ENCODE results near the gene PHLDA3. TPM values are rescaled to one million over a fixed set of nuclear protein-coding genes. Genes with fewer than 3 reads are reported as not detected.
"Not testable (repeated sequence)": the region's sequence is repeated elsewhere in the genome, so short reads cannot be mapped to it uniquely, and the experiment has no call there.

The PHLDA3 gene
- total RNA-seq, 1 donor from 2014 or later = 78.6 TPM

DNA sequence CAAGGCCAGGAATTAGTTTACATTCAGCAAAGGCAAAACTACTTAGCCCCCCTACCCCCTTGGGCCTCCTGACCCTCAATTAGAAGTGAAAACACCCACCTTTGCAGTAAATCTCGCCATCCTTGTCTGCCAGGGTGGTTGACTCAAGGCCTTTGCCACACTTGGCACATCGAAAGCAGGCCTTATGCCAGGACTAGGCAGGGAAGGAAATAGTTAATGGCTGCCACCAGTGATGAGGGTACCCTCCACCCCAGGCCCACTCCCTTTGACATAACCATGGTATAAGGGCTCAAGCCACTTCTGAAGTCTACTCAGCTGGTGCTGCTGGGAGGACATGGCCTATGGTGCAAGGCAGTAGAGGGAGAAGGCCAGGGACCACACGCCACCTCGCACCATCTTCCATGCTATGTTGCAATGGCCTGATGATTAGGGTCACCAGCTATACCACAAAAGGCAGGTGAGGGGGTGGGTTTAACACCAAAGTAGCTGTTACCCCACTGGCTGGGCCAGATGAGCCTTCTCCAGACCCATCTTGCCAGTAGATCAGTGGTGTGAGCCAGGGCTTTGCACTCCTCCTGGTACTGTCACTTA, 16.3 kb upstream of the PHLDA3 start:
- ATAC-seq = no peak

DNA sequence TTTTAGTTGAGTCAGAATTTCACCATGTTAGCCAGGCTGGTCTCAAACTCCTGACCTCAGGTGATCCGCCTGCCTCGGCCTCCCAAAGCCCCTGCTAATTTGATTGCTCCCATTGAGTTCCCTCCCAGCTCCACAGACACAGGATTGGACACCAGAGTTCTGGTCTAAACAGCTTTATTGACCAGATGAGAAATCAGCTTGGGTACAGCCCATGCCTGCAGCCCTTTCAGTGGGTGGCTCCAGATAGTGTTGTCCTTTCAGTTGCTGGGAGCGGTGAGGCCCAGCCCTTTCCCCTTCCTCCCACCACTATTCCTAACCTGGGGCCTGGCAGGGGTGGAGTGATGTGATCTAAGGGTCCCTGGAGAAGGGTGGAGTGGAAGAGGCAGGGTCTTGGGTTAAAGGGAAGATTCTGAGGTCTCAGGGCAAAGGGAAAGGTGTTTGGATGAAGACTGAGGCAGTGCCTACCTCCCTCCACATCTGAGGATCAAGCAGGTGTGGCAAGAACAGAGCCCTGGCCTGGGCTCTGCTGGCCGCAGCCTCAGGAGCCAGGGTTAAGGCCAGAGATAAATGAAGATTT, 14.5 kb upstream of the PHLDA3 start:
- no peak for ATAC-seq

DNA sequence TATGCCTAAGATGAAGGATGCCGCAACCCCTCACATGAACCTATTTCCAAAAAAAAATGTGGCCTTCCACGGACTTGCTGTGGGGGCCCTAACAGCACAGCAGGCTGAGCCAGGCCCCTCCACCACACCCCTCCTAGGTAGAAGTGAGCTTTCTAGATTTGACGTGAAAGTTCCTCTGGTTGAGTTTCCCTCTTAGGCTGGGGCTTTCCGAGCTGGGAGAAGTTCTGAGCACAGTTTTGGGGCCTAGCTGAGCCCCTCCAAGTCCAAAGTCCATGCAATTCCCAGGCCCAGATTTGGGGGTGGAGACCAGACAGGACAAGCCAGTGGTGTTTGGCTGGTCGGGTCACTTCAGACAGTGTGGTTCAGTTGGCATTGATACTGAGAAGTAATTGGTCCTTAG, 13.8 kb upstream of the PHLDA3 start:
- ATAC-seq = no peak

DNA sequence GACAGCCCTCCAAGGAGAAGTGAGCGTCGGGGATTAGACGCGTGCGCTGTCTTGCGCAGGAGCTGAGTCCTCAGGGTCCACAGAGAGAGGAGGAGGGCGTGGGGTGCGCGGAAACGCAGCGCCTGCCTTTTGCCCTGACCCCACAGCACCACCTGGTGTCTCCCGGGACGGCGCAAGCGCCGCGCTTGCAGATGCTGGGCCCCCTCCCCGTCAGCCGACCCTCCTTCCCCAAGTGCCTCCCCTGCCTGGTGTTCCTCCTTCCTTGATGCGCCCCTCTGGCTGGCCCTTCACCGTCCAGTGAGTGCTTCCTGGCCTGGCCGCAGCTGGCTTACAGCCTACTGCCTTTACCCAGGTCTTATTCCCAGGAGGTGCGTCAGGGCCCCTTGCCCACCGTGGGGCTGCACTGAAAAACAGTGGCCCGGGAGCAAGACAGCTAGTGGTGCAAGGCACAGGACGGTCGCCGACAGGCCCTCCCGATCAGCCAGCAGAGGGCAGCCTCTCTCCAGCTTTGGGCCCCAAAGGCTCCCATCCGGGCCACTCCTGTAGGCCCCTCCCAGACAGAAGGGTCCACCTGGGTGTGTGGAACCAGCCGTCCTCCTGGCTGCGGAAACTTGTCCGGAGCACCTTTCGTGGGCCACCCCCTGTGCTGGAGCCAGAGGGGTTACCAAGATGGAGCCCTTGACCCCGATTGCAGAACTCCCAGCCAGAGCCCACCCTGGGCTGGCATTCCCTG, 12.9 kb upstream of the PHLDA3 start:
- ATAC-seq = peak; percentile 67

DNA sequence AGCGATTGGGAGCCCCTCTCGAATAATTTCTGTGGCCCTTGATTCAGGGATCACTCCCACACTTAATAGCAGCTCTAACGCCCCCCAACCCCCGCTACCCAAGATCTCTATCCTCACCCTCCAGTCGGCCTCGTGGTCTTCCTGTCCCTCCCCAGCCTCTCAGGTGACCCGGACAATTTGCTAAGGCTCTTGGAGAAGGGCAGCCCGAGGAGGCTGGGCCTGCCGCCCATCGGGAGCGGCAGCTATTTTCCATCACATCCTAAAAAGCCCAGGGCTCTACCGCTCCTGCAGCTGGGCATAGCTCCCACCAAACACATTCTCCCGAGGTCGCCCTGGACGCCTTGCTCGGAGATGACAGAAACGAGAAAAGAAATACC, 12.0 kb upstream of the PHLDA3 start:
- peak; percentile 0 for ATAC-seq

DNA sequence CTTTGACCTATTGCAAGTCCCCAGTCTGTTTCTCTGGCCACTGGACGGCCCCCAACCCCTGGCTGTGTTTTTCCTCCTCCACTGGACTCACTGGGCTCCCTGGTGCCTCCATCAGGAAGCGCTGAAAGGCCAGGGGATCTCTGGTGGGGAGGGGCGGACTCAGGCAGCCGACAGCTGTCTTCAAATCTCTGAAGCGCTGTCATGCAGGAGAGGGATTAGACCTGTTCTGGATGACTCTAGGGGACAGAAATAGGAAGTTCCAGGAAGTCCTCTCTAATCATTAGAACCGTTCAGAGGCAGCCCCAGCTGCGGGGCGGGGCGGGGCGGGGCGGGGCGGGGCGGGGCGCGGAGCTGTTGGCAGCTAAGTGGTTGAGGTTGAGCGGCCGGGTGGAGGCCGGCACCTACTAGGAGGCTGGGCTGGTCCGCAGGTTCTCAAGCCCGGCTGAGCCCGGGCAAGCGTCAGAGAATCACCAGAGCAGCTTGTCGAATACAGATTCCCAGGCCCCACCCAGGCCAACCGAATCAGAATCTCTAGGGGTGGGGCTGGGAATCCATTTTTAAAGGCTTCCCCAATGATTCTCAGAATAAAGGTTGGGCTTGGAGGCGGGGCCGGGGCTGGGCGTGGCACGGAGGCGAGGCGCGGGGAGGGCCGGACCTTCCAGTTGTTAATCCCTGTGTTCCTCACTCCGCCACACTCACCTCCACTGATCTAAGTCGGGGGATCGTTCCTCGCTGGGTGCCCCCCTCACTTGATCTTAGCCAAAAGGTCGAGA, 11.4 kb upstream of the PHLDA3 start:
- peak; percentile 83 for ATAC-seq

DNA sequence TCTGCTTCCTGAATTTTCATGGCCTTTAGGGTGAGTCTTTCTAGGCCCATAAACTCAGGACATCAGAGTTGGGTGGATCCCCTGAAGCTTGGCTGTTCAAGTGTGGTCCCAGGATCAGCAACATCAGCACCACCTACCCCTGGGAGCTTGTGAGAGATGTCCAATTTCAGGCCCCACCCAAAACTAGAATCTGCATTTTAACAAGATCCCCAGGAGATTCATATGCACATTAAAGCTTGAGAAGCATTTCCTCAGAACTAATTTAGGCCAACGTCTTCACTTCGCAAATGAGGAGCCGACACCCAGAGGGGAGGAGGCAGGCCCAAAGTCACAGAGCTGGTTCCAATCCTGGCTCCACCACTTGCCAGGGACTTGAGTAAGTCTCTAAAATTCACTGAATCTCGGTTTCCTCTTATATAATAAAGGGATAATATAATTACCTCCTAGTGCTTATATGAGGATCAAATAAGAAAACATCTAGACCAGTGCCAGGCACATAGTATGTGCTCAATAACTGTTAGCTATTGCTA, 10.3 kb upstream of the PHLDA3 start:
- no peak for ATAC-seq

DNA sequence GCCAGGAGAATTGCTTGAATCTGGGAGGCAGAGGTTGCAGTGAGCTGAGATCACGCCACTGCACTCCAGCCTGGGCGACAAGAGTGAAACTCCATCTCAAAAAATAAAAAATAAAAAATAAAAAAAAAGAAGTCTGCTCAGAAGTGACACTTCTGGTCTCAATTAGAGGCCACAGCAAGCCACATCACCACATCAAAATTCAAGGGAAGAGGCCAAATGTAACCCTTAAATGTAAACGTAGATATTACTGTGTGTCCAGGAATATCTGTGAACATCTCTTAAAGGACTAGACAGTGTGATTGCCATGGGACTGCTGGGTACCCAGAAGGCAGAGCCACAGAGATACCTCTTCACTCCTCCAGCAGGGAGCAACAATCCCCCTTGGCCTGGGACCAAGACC, 9.7 kb upstream of the PHLDA3 start:
- not testable (repeated sequence) for ATAC-seq

DNA sequence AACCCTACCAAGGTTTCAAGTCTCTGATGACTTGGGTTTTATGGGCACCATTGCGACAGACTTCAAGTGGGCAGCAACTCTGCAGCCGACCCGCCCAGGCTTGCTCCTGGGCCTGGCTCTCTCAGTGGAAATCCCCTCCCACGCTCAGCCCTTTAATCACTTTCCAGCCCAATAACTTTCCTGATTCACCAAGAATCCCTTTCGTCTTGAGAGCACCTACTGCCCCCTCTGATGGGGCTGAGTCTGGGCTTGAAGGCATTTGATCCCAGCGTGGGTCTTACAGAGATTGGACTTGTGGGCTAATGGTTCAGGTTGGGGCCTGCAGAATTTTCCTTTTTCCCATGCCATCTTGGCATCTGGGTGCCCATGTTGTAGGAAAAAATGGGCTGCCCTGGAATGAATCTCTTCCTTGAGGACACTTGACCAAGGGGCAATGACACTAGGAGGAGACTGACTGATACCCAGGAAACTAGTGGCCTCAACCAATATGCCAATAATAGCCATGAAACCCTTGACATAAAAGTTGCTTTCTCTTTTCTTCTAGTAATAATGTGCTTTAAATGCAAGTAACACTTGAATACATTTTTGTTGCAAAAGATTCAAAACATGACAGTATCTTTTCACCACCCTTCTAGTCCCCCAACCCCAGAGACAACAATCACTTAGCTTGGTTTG, 7.8 kb upstream of the PHLDA3 start:
- ATAC-seq = peak; percentile 35

DNA sequence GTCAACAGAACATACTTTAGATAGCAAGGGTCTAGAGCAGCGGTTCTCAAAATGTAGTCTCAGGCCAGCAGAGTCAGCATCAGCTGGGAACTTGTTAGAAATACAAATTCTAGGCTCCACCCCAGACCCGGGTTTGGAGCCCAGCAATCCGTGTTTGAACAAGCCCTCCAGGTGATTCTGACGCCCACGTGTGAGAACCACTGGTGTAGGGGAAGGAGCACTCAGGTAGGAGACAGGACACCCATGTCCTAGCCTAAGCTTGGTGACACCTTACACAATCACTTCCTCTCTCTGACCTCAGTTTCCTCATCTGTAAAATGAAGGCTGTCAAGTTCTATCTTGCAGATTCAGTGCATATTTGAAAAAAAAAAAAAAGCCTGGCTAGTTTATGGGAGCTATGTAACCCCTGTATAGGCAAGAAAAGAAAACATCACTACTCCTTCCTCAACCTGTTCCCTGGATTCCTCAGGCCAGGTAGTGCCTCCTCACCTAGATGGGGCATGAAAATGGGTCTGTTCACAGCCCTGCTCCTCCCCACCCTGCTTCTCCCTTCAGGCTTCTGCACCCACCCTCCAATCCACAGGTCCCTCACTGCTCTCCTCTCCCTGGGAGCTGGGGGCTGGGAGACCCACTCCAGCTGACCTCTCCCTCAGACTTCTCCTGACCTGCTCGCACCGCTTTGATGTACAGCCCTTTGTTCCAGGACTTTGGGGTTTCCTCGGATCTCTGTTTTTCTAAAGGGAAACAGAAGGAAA, 7.1 kb upstream of the PHLDA3 start:
- peak; percentile 20 for ATAC-seq

DNA sequence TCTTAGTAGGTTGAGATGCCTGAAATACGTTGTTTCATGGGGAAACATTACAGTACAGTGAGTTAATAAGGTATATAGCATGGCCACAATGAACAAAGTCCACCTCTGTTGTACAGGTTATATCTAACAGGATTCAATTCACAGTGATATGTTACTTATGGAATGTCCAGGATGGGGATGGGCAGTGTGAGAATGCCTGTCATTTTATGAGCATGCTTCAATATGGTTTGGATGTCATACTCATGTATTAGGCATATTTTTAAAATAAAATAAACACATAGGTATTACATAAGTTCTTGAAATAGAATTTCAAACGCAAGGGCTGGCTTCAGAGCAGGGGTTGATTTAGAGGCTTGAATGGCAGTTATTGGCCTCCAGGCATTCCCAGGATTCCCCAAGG, 6.1 kb upstream of the PHLDA3 start:
- ATAC-seq = no peak

DNA sequence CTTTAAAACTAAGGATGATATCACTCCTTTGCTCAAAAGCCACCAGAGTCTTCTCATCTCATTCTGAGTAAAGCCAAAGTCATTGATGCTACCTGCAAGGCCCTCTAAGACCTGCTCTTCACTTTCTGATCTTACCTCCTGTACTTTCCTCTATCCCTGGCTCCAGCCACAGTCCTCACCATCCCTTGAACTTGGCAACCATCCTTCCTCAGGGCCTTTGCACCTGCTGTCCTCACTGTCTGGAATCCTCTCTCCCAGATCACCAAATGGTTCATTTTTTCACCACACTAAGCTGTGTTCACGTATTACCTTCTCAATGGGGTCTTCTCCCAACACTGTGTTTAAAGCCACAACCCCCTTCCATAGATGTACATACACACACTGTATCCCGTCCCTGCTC, 4.3 kb upstream of the PHLDA3 start:
- no peak for ATAC-seq

DNA sequence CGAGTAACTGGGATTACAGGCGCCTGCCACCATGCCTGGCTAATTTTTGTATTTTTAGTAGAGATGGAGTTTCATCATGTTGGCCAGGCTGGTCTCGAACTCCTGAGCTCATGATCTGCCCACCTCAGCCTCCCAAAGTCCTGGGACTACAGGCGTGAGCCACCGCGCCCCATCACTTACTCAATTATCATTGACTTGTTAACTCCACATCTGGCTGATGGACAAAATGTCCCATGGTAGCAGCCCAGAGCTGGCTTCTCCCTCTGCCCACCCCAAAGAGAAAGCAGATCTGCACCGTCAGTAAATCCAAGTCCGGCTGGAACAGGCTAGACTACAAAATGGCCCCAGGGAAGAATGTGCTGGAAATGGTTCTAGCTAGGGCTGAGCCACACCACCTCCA, 3.3 kb upstream of the PHLDA3 start:
- not testable (repeated sequence) for ATAC-seq

DNA sequence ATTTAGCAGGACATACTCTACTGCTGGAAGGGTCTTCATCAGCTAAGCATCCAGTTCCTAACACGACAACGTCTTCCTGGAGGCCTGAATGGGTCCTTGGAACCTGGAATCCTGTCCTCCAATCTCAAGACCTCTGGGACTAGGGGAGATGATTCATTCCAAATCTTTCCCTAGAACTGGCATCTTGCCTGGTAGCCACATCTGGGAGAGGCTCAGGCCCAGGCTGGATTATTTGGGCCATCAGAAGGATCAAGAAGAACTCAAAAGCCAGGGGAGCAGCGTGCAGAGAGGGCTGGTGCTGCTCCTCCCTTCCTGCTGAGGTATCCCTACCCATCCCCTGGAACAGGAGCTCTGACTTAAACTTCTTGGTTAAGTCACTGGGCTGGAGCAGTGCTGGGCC, 2.8 kb upstream of the PHLDA3 start:
- ATAC-seq = peak; percentile 2

DNA sequence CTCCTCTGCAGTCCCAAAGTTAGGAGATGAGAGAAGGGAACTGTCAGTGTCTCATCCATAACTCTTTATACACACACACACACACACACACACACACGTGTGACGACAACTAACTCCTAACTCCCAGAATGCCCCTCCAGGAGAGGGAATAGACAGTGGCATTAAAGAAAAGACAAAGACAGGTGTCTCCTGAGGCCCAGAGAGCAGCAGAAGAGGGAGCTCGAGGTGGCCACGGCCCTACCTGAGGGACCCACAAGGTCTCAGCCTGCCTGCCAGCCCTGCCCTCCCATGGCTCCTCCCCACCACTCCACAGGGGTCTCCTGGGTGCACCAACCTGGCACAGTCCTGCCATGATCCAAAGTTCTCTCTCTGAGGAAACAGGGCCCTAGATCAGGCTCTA, 1.6 kb upstream of the PHLDA3 start:
- no peak for ATAC-seq

DNA sequence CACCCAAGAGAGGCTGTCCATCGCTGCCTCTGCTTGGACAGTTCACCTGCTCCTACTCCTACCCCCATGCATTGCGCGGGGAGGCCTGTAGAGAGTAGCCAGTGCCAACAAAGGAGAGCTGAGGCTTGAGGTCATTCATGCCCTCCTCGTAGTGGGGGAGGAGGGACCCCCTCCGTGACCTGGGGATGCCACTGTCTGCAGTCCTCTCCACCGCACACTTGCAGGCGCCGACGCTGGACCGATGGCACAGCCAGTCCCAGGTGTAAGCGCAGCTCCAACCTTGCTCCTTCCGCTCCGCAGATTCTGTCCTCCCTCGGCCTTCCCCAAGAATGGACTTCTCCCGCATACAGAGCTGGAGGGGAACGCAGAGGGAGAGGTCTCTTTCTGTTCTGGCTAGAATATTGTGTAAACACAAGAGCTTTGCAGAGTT, 672 bp upstream of the PHLDA3 start:
- ATAC-seq = peak; percentile 3

DNA sequence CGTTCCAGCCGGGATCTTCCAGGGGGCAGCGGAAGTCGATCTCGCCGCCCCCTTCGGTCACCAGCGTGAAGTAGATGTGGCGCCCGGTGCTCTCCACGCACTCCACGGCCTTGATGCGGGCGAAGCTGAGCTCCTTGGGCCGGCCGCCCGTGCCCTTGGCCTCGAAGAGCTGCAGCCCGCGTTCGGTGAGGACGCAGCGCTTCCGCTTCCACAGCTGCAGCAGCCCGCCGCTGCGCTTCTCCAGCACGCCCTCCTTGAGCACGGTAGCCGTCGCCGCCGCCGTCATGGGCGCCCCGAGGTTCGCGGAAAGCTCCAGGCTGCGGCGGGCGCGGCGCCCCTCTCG, 516 bp downstream of the PHLDA3 start:
- peak; percentile 2 for ATAC-seq

DNA sequence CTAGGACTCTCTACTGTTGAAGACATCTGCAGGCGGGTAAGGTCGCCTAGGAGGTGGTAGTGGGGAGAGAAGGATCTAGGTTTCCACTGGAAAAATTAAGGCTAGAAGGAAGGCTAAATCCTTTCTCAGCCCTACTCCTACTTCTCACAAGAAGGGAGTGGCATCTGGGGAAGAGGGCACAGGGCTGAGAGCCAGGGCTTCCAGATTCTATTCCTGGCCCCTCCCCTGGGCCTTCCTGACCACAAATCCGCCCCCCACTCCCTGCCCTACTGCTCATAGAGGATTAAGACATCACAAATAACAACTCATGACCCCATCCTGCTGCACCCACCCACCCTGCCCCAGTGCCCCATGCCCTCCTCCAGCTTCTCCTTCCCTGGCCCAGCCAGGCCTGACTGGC, 2.5 kb downstream of the PHLDA3 start:
- ATAC-seq = no peak

DNA sequence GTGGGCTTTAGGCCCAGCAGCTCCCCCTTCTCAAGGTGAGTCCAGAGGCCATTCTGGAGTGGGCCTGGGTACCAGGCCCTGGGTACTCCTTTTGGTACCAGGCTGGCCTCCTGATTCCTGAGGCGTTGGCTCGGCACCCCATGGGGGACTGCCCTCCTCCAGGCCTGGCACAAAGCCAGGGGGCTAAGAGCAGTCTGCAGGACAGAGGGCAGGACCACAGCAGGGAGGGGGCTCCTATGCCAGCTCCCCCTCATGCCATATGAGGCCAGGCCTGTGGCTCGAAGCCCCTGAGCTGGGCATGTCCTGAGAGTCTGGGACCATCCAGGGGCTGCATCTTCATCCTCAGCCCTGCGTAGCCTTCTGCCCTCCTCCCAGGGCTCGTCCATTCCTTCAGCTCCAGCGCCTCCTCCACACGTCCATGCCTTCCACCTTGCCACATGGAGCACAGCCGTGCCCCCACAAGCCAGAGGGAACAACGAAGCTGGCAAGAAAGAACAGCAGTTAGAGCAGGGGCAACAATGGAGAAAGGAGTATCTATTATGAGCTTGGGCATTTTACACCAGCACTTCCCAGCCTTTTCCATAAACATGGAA, 3.2 kb downstream of the PHLDA3 start:
- no peak for ATAC-seq

DNA sequence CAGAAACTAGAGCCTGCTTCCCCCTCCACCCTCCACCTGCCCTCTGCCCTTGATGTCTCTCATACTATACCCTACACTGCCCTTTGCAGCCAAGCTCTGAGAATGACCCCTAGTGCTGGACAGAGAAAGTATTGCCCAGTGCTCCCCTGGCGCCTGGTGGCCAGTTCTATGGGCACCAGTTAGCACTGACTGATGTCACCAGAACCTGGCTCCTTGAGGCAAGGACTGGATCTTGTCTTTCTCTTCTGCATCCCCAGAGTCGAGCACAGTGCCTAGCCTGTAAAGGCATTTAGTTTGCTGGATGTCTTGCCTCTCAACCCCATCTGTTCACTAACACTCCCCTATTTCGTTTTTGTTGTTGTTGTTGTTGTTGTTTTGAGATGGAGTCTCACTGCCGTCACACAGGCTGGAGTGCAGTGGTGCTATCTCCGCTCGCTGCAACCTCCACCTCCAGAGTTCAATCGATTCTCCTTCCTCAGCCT, 5.9 kb downstream of the PHLDA3 start:
- ATAC-seq = no peak
